ENCODE data around the gene DPF3. TPM values are rescaled to one million over a fixed set of nuclear protein-coding genes. Genes with fewer than 3 reads are reported as not detected.

DPF3 gene
- total and polyA plus RNA-seq, 2 of the 13 experiments (the other 11 are each of a cell fraction or from before 2014, with no cell fraction given), result 0.09 to 0.60 TPM

- TF ChIP-seq ZNF770 (CRISPR knock-in tag; IDR thresholded peaks at IDR 0.05), result no peak
- TF ChIP-seq, protein P1, sequence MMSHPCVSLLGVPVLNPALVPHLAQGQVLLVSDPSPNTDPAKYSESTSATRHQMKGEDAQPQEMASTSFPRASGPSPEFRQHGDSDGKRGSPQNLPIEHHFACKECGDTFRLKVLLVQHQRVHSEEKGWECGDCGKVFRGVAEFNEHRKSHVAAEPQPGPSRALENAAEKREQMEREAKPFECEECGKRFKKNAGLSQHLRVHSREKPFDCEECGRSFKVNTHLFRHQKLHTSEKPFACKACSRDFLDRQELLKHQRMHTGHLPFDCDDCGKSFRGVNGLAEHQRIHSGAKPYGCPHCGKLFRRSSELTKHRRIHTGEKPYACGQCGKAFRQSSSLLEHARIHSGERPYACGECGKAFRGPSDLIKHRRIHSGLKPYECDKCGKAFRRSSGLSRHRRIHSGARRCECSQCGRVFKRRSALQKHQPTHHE (CRISPR knock-in tag; IDR thresholded peaks at IDR 0.05; ENCODE audit: borderline replicate concordance), result no peak
- TF ChIP-seq AHR (CRISPR knock-in tag; IDR thresholded peaks at IDR 0.05), result no peak
These were observed 39.0 kb upstream of the DPF3 start (continued) for GRCh38 chr14:72932893-72933292.

DNA sequence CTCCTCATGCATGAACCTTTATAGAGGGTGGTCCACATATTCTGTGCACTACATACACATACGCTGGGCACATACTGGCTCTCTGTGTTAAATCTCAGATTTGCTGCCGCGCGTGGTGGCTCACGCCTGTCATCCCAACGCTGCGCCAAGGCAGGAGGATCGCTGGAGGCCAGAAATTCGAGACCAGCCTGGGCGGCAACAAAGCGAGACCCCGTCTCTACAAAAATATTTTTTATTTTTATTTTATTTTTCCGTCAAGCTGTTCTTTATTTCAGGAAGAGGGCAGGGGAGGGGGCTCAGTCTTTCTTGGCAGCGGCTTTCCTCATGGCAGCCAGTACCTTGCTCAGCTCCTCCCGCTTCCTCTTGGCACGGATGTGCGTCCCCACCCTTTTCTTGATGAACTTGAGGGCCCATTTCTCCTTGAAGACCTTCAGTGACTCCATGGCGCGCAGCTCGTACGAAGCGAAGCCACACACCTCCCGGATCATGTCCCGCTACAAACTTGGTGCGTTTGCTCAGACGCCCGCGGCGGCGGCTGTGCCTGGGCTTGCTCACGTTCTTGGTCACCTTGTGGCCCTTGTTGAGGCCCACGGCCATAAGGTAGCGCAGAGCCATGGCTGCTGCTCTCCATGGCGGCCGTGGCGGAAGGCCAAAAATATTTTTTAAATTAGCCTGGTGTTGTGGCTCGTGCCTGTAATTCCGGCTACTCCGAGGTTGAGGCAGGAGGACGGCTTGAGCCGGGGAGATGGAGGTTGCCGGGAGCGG lies 35.6 kb upstream of the DPF3 start:
- DNase-seq (ENCODE audit: low spot score) (no peak), ATAC-seq (no peak), FAIRE-seq (no peak)
- Histone ChIP-seq H3K27me3 (ENCODE audit: control insufficient read depth in 1 of 2, insufficient read depth in 2 of 2, low read length in 2 of 2) (no peaks in the 10 kb centered on the region; a peak in 1 of 5 replicates), H3K9ac (ENCODE audit: insufficient read depth, low read depth, low read length) (no peak overlapping the region), H2AFZ (ENCODE audit: low read length) (no peak overlapping the region), H4K20me1 (ENCODE audit: insufficient read depth, low read length) (no peaks in the 10 kb centered on the region; the same call in 1 of the 2 replicates), H3K4me1 (ENCODE audit: insufficient read depth, low read length) (peaks cover 19% of the 10 kb centered on the region), H3K36me3 (replicated peaks in 1 of 2; ENCODE audit: control insufficient read depth in 1 of 2, insufficient read depth in 2 of 2, low read length in 2 of 2) (no peaks in the 10 kb centered on the region), H3K9me3 (ENCODE audit: low read length) (no peaks in the 10 kb centered on the region), H3K4me2 (ENCODE audit: low read depth, low read length) (no peak overlapping the region), H3K27ac (ENCODE audit: extremely low read length, insufficient read depth, low read length) (no peak overlapping the region), H3K4me3 (replicated peaks in 1 of 3; ENCODE audit: insufficient read depth in 1 of 3, low read depth in 2 of 3, low read length in 3 of 3) (no peak overlapping the region), H3K79me2 (ENCODE audit: insufficient read depth, low read length) (peaks cover 35% of the 10 kb centered on the region)
- WGBS (ENCODE audit: low lambda C conversion rate), result 97% methylated on average over 43 of the region's 43 CpGs
- ChIA-PET CTCF (ENCODE audit: low intra/inter-chr PET ratio, low total read pairs) (no interaction called here), POLR2A (no interaction called here)
- no TSS peak for BruUV-seq (replicated peaks)
- intact Hi-C loops (cut with micrococcal nuclease; ENCODE audit: unreplicated experiment) (no loop called here), in situ Hi-C loops (cut with HindIII; ENCODE audit: extremely low pct_ligation_motif_present, low pct_unique_long_range_greater_than_20kb) (no loop called here)
- TF ChIP-seq HNRNPUL1 (IDR thresholded peaks at IDR 0.05; ENCODE audit: low read depth, low read length), result no peak
